ENCODE results near the gene SIK3.

DNA sequence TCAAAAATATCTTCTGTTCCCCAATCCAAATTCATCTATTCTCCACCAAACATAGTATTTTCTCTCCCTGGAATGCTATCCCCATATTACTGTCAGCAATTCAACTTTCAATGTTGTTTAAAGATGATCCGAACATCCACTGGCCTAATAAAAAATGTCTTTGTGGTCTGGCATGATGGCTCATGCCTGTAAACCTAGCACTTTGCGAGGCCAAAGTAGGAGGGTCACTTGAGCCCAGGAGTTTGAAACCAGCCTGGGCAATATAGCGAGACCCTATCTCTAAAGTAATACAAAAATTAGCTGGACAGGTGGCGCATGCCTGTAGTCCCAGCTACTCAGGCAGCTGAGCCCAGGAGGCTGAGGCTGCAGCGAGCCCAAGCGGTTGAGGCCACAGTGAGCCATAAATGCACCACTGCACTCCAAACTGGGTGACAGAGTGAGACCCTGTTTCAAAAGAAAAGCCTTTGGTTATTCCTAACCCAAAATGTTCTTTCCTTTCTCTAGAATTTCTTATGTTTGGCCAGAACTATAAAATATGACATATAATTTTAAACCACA lies 29.8 kb downstream of the SIK3 start:
- no peak for TF ChIP-seq POLR2A (IDR thresholded peaks at IDR 0.05; ENCODE audit: low read depth, low read length)
- TF ChIP-seq, protein P1, sequence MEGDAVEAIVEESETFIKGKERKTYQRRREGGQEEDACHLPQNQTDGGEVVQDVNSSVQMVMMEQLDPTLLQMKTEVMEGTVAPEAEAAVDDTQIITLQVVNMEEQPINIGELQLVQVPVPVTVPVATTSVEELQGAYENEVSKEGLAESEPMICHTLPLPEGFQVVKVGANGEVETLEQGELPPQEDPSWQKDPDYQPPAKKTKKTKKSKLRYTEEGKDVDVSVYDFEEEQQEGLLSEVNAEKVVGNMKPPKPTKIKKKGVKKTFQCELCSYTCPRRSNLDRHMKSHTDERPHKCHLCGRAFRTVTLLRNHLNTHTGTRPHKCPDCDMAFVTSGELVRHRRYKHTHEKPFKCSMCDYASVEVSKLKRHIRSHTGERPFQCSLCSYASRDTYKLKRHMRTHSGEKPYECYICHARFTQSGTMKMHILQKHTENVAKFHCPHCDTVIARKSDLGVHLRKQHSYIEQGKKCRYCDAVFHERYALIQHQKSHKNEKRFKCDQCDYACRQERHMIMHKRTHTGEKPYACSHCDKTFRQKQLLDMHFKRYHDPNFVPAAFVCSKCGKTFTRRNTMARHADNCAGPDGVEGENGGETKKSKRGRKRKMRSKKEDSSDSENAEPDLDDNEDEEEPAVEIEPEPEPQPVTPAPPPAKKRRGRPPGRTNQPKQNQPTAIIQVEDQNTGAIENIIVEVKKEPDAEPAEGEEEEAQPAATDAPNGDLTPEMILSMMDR (IDR thresholded peaks at IDR 0.05; ENCODE audit: extremely low read depth in 1 of 2, insufficient read depth in 1 of 2, low read depth in 1 of 2, low read length in 2 of 2) = no peak
- no peak for TF ChIP-seq MYC (IDR thresholded peaks at IDR 0.05; ENCODE audit: low read depth, low read length)
- no peak for TF ChIP-seq GATA2 (IDR thresholded peaks at IDR 0.05; ENCODE audit: insufficient read depth, insufficient read length, low read depth, low read length)
- TF ChIP-seq JUN (IDR thresholded peaks at IDR 0.05; ENCODE audit: borderline replicate concordance, insufficient read depth, insufficient read length, low read depth) = no peak
- no peak for TF ChIP-seq MAX (IDR thresholded peaks at IDR 0.05; ENCODE audit: insufficient read depth, insufficient read length)
- no peak for TF ChIP-seq POLR2AphosphoS5 (IDR thresholded peaks at IDR 0.05; ENCODE audit: insufficient read depth, low read depth, low read length)

All from endothelial cell of umbilical vein (primary cell).